Measurements from ENCODE around the gene PRR13. TPM values are rescaled to one million over a fixed set of nuclear protein-coding genes. Genes with fewer than 3 reads are reported as not detected.

The PRR13 gene
- total and polyA plus RNA-seq, 2 experiments from 2014 or later = 150 to 457 TPM

DNA sequence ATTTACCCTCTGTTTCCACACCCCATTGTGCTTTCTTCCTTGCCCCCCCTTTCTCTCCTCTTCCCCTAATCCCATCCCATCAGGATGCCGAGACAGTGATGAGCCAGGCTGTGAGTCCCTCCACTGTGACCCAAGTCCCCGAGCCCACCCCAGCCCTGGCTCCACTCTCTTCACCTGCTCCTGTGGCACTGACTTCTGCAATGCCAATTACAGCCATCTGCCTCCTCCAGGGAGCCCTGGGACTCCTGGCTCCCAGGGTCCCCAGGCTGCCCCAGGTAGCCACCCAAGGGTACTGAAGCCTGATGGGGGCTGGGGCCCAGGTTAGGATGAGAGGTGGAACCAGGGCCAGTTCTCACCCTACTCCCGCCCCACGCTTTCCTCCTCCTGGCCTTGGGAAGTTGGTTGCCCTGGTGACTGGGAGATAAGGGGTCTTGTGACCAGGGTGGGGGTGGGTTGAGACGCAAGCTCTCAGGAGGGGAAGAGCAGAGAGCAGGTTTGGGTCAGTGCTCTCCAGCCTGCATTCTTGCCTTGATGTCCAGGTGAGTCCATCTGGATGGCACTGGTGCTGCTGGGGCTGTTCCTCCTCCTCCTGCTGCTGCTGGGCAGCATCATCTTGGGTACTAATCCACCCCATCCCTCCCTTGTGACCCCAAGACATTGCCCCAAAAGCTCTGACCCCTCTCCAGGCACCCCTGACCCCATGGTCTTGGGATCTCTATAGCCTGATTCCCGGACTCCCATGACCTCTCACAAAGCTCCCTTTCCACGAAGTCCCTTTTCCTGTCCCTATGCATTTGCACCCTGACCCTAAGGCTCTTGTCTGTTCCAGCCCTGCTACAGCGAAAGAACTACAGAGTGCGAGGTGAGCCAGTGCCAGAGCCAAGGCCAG is 16.7 kb upstream of the PRR13 start:
- H3K27me3 ChIP-seq = no peaks in the 10 kb centered on the region
- WGBS (ENCODE audit: low lambda C conversion rate, missing lambda C conversion rate) = 61% methylated on average over 9 of the region's 9 CpGs
- H3K27ac ChIP-seq = peak overlapping the region; percentile 71
- no peaks in the 10 kb centered on the region for H4K20me1 ChIP-seq (ENCODE audit: insufficient read depth, poor library complexity, severe bottlenecking)
- H3K4me3 ChIP-seq = no peak overlapping the region
- TF ChIP-seq EZH2 (IDR thresholded peaks at IDR 0.05; ENCODE audit: borderline replicate concordance) (no peak), EZH2phosphoT487 (IDR thresholded peaks at IDR 0.05; ENCODE audit: low read depth, severe bottlenecking, unreplicated experiment) (no peak)
- TF ChIP-seq, protein P1, sequence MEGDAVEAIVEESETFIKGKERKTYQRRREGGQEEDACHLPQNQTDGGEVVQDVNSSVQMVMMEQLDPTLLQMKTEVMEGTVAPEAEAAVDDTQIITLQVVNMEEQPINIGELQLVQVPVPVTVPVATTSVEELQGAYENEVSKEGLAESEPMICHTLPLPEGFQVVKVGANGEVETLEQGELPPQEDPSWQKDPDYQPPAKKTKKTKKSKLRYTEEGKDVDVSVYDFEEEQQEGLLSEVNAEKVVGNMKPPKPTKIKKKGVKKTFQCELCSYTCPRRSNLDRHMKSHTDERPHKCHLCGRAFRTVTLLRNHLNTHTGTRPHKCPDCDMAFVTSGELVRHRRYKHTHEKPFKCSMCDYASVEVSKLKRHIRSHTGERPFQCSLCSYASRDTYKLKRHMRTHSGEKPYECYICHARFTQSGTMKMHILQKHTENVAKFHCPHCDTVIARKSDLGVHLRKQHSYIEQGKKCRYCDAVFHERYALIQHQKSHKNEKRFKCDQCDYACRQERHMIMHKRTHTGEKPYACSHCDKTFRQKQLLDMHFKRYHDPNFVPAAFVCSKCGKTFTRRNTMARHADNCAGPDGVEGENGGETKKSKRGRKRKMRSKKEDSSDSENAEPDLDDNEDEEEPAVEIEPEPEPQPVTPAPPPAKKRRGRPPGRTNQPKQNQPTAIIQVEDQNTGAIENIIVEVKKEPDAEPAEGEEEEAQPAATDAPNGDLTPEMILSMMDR (IDR thresholded peaks at IDR 0.05; ENCODE audit: poor library complexity) = no peak
- peak overlapping the region; percentile 71 for H3K4me2 ChIP-seq
- no peaks in the 10 kb centered on the region for H3K36me3 ChIP-seq (replicated peaks; ENCODE audit: insufficient read depth, low read depth)
- H3K79me2 ChIP-seq = peaks cover 7% of the 10 kb centered on the region
- H2AFZ ChIP-seq = no peak overlapping the region
- no peaks in the 10 kb centered on the region for H3K9me3 ChIP-seq (ENCODE audit: low read depth)
- H3K9me2 ChIP-seq (replicated peaks; ENCODE audit: insufficient read depth) = no peaks in the 10 kb centered on the region
- DNase-seq (ENCODE audit: low spot score) = peak; percentile 75
- peaks cover 43% of the 10 kb centered on the region for H3K4me1 ChIP-seq (ENCODE audit: insufficient read depth)

DNA sequence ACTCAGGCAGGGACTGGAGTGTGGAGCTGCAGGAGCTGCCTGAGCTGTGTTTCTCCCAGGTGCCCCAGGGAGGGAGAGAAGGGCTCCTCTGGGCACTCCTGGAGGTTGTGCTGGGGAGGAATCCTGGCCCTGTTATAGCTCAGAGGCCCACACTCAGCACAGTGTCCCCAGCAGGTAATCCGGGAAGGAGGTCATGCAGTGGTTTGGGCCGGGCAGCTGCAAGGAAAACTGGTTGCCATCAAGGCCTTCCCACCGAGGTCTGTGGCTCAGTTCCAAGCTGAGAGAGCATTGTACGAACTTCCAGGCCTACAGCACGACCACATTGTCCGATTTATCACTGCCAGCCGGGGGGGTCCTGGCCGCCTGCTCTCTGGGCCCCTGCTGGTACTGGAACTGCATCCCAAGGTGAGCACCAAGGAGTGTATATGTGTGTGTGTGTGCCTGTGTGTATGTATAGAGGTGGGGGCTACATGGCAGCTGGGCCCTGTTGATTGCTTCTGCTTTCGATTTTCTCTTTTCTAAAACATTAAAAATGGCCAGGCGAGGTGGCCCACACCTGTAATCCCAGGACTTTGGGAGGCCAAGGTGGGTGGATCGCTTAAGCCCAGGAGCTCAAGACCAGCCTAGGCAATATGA is 15.9 kb upstream of the PRR13 start:
- H3K4me1 ChIP-seq (ENCODE audit: insufficient read depth) = peaks cover 36% of the 10 kb centered on the region
- H2AFZ ChIP-seq = no peak overlapping the region
- peak overlapping the region; percentile 71 for H3K4me2 ChIP-seq
- no peaks in the 10 kb centered on the region for H3K9me3 ChIP-seq (ENCODE audit: low read depth)
- no peaks in the 10 kb centered on the region for H4K20me1 ChIP-seq (ENCODE audit: insufficient read depth, poor library complexity, severe bottlenecking)
- no peaks in the 10 kb centered on the region for H3K9me2 ChIP-seq (replicated peaks; ENCODE audit: insufficient read depth)
- peaks cover 7% of the 10 kb centered on the region for H3K79me2 ChIP-seq
- DNase-seq (ENCODE audit: low spot score) = no peak
- WGBS (ENCODE audit: low lambda C conversion rate, missing lambda C conversion rate) = 70% methylated on average over 11 of the region's 11 CpGs
- H3K27me3 ChIP-seq = no peaks in the 10 kb centered on the region
- no peak for TF ChIP-seq EZH2 (IDR thresholded peaks at IDR 0.05; ENCODE audit: borderline replicate concordance)
- no peak for TF ChIP-seq EZH2phosphoT487 (IDR thresholded peaks at IDR 0.05; ENCODE audit: low read depth, severe bottlenecking, unreplicated experiment)
- TF ChIP-seq, protein P1 (IDR thresholded peaks at IDR 0.05; ENCODE audit: poor library complexity) = no peak
- H3K36me3 ChIP-seq (replicated peaks; ENCODE audit: insufficient read depth, low read depth) = no peaks in the 10 kb centered on the region
- peak overlapping the region; percentile 50 for H3K27ac ChIP-seq
- no peak overlapping the region for H3K4me3 ChIP-seq

DNA sequence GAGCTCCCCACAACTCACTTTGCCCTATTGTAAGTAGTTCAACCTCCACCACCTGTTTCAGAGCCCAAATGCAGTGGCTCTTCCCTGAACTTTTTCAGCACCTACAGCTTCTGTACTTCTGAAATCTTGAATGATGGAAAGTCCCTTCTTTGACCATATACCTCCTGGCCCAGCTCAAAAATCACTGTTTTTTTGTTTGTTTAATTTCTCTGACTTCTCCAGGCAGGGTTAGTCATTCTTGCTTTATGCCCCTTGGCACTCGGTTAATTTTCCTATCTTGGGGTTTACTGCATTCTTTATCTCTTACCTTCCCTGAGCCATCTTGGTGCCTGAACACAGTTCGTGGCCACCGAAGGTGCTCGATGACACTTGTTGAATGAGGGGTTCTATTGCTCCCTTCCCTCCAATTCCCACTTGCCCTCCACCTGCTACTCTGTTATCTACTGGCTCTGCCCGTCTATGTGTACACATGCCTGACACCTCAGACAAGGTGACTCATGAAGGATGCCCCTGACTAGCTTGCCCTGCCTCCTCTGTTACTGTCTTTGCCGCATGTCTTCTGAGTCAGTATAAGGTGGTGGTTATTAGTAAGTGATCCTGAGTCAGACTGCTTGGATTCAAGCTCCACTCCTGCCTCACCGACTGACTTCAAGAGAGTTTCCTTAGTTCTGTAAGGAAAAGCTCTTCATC is 13.5 kb upstream of the PRR13 start:
- Histone ChIP-seq H3K4me2 (peak overlapping the region; percentile 48), H3K9me3 (ENCODE audit: low read depth) (no peaks in the 10 kb centered on the region), H3K36me3 (replicated peaks; ENCODE audit: insufficient read depth, low read depth) (no peaks in the 10 kb centered on the region), H3K4me1 (ENCODE audit: insufficient read depth) (peaks cover 29% of the 10 kb centered on the region), H4K20me1 (ENCODE audit: insufficient read depth, poor library complexity, severe bottlenecking) (no peaks in the 10 kb centered on the region), H3K79me2 (peaks cover 7% of the 10 kb centered on the region), H2AFZ (no peak overlapping the region), H3K27ac (peak overlapping the region; percentile 80), H3K27me3 (no peaks in the 10 kb centered on the region), H3K9me2 (replicated peaks; ENCODE audit: insufficient read depth) (no peaks in the 10 kb centered on the region), H3K4me3 (no peak overlapping the region)
- DNase-seq (ENCODE audit: low spot score) = peak; percentile 74
- TF ChIP-seq EZH2phosphoT487 (IDR thresholded peaks at IDR 0.05; ENCODE audit: low read depth, severe bottlenecking, unreplicated experiment) (no peak), EZH2 (IDR thresholded peaks at IDR 0.05; ENCODE audit: borderline replicate concordance) (no peak)
- TF ChIP-seq, protein P1 (IDR thresholded peaks at IDR 0.05; ENCODE audit: poor library complexity) = no peak
- WGBS (ENCODE audit: low lambda C conversion rate, missing lambda C conversion rate) = 68% methylated on average over 7 of the region's 7 CpGs
